ENCODE data around the gene SH2D2A. TPM values are rescaled to one million over a fixed set of nuclear protein-coding genes. Genes with fewer than 3 reads are reported as not detected.

Gene SH2D2A
- polyA plus RNA-seq, 2 donors, result 0.90 to 1.00 TPM

DNA sequence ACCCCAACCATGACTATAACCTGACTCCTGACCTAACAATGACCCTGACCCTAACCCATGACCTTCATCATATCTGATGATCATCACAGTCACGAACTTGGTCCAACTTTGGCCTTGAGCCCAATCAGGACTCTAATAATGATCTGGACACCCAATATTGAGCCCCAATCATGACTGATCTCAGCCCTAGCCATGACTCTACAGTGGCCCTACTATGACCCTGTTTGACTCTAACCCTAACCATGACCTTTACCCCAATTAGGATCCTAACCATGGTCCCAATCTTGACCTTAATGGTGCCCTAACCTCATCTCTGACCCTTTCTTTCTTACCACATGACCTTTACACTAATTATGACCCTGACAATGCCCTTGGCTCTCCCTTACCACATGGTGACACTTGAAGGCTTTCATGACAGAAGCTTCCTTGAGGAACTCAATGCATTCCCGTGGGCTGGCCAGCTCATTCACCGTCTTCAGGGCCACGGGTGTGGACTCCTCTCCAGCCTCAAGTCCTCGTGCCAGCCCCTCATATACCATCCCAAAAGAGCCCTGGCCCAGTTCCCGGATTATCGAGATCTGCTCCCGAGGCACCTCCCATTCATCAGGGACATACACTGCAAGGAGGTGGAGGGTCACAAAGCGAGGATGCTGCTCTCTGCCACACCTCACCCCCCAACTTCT lies 26.1 kb upstream of the SH2D2A start:
- H3K27me3 ChIP-seq (ENCODE audit: control insufficient read depth in 1 of 2, insufficient read depth in 2 of 2, low read length in 2 of 2), result no peaks in the 10 kb centered on the region
- no peak overlapping the region for H3K27ac ChIP-seq (ENCODE audit: low read depth in 2 of 2, low read length in 1 of 2)
- 80% methylated on average over 9 of the region's 9 CpGs for WGBS, 2 donors
- H3K4me3 ChIP-seq (ENCODE audit: low read depth in 1 of 2, low read length in 2 of 2), result no peak overlapping the region
- peaks cover 5 to 8% of the 10 kb centered on the region in 2 donors for H3K4me1 ChIP-seq (ENCODE audit: control insufficient read depth in 2 of 2, insufficient read depth in 2 of 2, low read length in 1 of 2)
- no peaks in the 10 kb centered on the region for H3K36me3 ChIP-seq (ENCODE audit: control insufficient read depth in 2 of 2, insufficient read depth in 2 of 2, low read length in 1 of 2)
- H3K9me3 ChIP-seq (ENCODE audit: control insufficient read depth in 2 of 2, insufficient read depth in 1 of 2, low read depth in 1 of 2, low read length in 1 of 2), result no peaks in the 10 kb centered on the region

DNA sequence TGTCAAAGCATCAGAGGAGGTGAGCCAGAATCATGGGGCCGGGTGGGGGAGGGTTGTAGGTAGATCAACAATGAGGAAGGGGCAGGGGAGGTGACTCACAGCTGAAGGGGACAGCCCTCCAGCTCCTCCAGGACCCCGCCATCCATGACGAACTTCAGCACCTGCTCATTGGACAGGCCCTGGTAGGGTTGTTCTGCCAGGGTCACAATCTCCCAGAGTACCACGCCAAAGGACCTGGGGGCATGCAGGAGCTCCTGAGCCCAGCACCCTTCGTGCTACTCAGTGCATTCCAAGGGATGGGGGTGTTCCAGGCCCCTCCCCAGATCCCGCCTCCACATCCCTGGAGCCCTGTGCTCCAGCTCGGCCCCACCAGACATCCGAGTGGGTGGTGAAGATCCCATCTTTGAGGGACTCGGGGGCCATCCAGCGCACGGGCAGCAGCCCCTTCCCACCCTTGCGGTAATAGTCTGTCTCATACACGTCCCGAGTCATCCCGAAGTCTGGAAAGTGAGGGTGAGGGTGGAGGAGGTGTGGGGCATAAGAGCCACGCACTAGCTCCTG lies 24.7 kb upstream of the SH2D2A start:
- H3K27me3 ChIP-seq (ENCODE audit: control insufficient read depth in 1 of 2, insufficient read depth in 2 of 2, low read length in 2 of 2), result no peaks in the 10 kb centered on the region
- peaks cover 5 to 8% of the 10 kb centered on the region in 2 donors for H3K4me1 ChIP-seq (ENCODE audit: control insufficient read depth in 2 of 2, insufficient read depth in 2 of 2, low read length in 1 of 2)
- no peak overlapping the region for H3K27ac ChIP-seq (ENCODE audit: low read depth in 2 of 2, low read length in 1 of 2)
- H3K36me3 ChIP-seq (ENCODE audit: control insufficient read depth in 2 of 2, insufficient read depth in 2 of 2, low read length in 1 of 2), result no peaks in the 10 kb centered on the region
- H3K9me3 ChIP-seq (ENCODE audit: control insufficient read depth in 2 of 2, insufficient read depth in 1 of 2, low read depth in 1 of 2, low read length in 1 of 2), result no peaks in the 10 kb centered on the region
- no peak overlapping the region for H3K4me3 ChIP-seq (ENCODE audit: low read depth in 1 of 2, low read length in 2 of 2)
- WGBS, 2 donors, result 74 to 78% methylated on average over 15 to 16 of the region's 16 CpGs

DNA sequence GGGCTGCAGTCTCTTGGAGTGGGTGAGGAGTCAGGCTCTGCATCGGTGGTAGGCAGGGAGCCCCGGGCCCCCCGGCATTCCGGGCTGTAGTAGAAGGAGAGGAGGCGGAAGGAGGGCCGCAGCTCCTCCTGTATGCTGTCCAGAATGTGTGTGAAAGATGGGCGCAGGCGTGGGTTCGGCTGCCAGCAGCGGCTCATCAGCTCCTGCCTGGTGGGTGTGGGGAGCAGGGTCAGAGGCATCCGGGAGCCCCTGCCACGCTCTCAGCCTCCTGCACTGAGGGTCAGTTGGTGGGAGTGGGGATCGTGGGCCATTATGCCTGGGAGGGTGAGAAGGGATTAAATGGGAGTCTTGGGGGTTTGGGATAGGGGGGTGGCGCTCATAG lies 24.2 kb upstream of the SH2D2A start:
- no peaks in the 10 kb centered on the region for H3K36me3 ChIP-seq (ENCODE audit: control insufficient read depth in 2 of 2, insufficient read depth in 2 of 2, low read length in 1 of 2)
- H3K4me1 ChIP-seq (ENCODE audit: control insufficient read depth in 2 of 2, insufficient read depth in 2 of 2, low read length in 1 of 2), result peaks cover 5 to 8% of the 10 kb centered on the region in 2 donors
- no peak overlapping the region for H3K27ac ChIP-seq (ENCODE audit: low read depth in 2 of 2, low read length in 1 of 2)
- 60% methylated on average over 14 of the region's 14 CpGs for WGBS, 2 donors
- no peaks in the 10 kb centered on the region for H3K27me3 ChIP-seq (ENCODE audit: control insufficient read depth in 1 of 2, insufficient read depth in 2 of 2, low read length in 2 of 2)
- no peaks in the 10 kb centered on the region for H3K9me3 ChIP-seq (ENCODE audit: control insufficient read depth in 2 of 2, insufficient read depth in 1 of 2, low read depth in 1 of 2, low read length in 1 of 2)
- no peak overlapping the region for H3K4me3 ChIP-seq (ENCODE audit: low read depth in 1 of 2, low read length in 2 of 2)

DNA sequence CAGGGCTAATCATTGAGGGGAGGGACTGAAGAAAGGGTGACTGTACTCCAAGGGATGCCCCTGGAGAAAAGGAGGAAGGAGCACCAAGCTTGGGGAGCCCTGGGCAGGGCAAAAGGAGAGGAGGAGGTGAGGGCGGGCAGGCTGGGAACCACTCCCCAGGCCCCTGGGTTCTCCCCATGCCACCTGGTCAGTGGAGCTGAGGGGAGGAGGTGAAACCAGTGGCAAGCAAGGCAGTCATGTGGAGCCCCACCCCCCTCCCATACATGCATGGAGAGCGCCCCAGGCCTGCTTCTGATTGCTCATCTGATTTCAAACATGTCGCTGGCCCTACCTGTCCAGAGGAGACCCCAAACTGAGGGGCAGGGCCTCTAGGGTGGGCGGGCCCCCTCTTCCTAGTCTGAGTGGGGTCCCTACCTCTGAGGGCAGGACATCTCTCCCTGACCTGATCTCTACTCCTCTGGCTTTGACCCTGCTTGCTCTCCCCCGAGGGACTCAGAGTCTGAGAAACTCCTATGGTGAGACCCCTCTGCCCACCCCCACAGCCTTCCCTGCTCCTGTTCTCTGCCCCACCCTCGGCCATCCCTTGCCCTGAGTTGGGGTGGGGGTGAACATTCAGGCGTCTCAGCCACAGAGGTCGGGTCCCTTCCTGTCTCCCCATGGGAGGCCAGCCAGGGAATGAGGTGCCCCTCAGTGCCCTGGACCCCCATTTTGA lies 23.7 kb upstream of the SH2D2A start:
- Histone ChIP-seq H3K27ac (ENCODE audit: low read depth in 2 of 2, low read length in 1 of 2) (no peak overlapping the region), H3K9me3 (ENCODE audit: control insufficient read depth in 2 of 2, insufficient read depth in 1 of 2, low read depth in 1 of 2, low read length in 1 of 2) (no peaks in the 10 kb centered on the region), H3K27me3 (ENCODE audit: control insufficient read depth in 1 of 2, insufficient read depth in 2 of 2, low read length in 2 of 2) (no peaks in the 10 kb centered on the region), H3K4me1 (ENCODE audit: control insufficient read depth in 2 of 2, insufficient read depth in 2 of 2, low read length in 1 of 2) (peaks cover 5 to 8% of the 10 kb centered on the region in 2 donors), H3K4me3 (ENCODE audit: low read depth in 1 of 2, low read length in 2 of 2) (no peak overlapping the region), H3K36me3 (ENCODE audit: control insufficient read depth in 2 of 2, insufficient read depth in 2 of 2, low read length in 1 of 2) (no peaks in the 10 kb centered on the region)
- WGBS, 2 donors, result 51 to 52% methylated on average over 7 to 8 of the region's 8 CpGs

DNA sequence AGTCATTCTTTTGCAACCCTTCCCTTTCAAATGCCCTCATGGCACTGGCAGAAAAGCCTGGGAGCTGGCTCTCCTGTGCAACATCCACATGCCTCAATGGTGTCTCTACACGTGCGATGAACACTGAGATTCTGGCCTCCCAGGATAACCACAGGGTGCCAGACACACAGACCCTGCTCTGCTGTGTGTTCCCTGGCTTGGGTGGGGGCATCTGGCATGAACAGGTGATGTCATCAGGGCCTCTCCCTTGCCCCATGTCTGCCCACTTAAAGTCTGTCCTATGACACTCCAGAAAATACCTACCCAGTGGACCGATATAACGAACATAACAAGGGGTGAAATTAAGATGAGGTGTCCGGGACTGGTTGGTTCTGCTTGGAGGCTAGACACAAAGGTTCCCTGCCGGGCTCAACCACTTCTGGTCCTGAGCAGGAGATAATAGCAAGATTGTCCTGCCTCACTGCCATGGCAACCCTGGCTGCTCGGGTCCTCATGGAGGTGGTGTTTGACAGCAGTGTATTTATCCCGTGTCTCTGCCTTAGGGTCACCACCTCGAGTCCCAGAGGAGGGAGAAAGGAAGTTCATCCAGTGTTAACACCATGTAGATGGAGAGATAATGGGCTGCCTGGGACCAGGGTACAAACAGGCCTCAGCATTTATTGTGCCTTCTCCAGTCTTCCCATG lies 22.9 kb upstream of the SH2D2A start:
- 37 to 38% methylated on average over 9 of the region's 9 CpGs for WGBS, 2 donors
- Histone ChIP-seq H3K36me3 (ENCODE audit: control insufficient read depth in 2 of 2, insufficient read depth in 2 of 2, low read length in 1 of 2) (no peaks in the 10 kb centered on the region), H3K4me3 (ENCODE audit: low read depth in 1 of 2, low read length in 2 of 2) (no peak overlapping the region), H3K4me1 (ENCODE audit: control insufficient read depth in 2 of 2, insufficient read depth in 2 of 2, low read length in 1 of 2) (peaks cover 0 to 3% of the 10 kb centered on the region in 2 donors), H3K27me3 (ENCODE audit: control insufficient read depth in 1 of 2, insufficient read depth in 2 of 2, low read length in 2 of 2) (no peaks in the 10 kb centered on the region), H3K9me3 (ENCODE audit: control insufficient read depth in 2 of 2, insufficient read depth in 1 of 2, low read depth in 1 of 2, low read length in 1 of 2) (no peaks in the 10 kb centered on the region), H3K27ac (ENCODE audit: low read depth in 2 of 2, low read length in 1 of 2) (no peak overlapping the region)

DNA sequence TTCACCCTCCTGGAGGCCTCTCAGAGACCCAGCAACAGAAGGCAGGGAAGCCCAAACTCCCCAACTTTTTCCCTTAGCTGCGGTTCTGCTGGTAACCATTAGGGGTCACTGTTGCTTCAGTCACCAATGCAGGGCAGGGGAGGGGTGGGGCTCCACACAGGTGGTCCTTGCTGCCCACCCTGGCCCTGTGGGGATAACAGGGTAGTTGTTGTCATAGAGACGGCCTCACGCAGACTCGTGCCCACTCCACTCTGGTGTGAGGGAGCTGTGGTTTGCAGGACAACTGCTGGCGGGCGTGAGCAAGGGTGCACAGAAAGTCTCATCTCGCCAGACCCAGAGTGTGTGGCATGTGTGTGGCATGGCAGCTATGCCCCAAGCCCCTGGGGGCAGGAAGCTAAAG lies 22.3 kb upstream of the SH2D2A start:
- WGBS, 2 donors, result 29 to 32% methylated on average over 7 of the region's 7 CpGs
- Histone ChIP-seq H3K27me3 (ENCODE audit: control insufficient read depth in 1 of 2, insufficient read depth in 2 of 2, low read length in 2 of 2) (no peaks in the 10 kb centered on the region), H3K4me3 (ENCODE audit: low read depth in 1 of 2, low read length in 2 of 2) (no peak overlapping the region), H3K27ac (ENCODE audit: low read depth in 2 of 2, low read length in 1 of 2) (no peak overlapping the region), H3K9me3 (ENCODE audit: control insufficient read depth in 2 of 2, insufficient read depth in 1 of 2, low read depth in 1 of 2, low read length in 1 of 2) (no peaks in the 10 kb centered on the region), H3K36me3 (ENCODE audit: control insufficient read depth in 2 of 2, insufficient read depth in 2 of 2, low read length in 1 of 2) (no peaks in the 10 kb centered on the region), H3K4me1 (ENCODE audit: control insufficient read depth in 2 of 2, insufficient read depth in 2 of 2, low read length in 1 of 2) (peaks cover 0 to 3% of the 10 kb centered on the region in 2 donors)

DNA sequence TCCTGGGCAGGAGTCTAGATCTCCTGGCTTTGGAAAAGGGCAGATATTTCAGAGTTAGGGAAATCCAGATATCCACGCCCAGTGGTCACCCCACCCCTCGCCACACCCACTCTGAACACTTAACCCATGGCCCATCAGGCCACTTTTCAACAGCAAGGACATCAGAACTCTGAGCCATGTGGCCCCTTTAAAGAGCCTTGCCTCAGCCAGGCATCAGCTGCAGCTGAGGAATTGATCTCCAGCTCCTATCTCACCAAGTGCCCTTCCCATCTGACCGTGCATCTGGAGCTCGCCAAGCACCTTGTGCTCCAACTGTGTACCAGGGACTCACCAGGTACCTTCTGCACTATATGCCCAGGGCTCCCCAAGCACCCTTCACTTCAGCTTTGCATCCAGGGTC lies 20.2 kb upstream of the SH2D2A start:
- WGBS, 2 donors, result 59 to 79% methylated on average over 4 of the region's 4 CpGs
- Histone ChIP-seq H3K4me3 (ENCODE audit: low read depth in 1 of 2, low read length in 2 of 2) (no peak overlapping the region), H3K9me3 (ENCODE audit: control insufficient read depth in 2 of 2, insufficient read depth in 1 of 2, low read depth in 1 of 2, low read length in 1 of 2) (no peaks in the 10 kb centered on the region), H3K27ac (ENCODE audit: low read depth in 2 of 2, low read length in 1 of 2) (no peak overlapping the region), H3K4me1 (ENCODE audit: control insufficient read depth in 2 of 2, insufficient read depth in 2 of 2, low read length in 1 of 2) (peaks cover 0 to 3% of the 10 kb centered on the region in 2 donors), H3K27me3 (ENCODE audit: control insufficient read depth in 1 of 2, insufficient read depth in 2 of 2, low read length in 2 of 2) (no peaks in the 10 kb centered on the region), H3K36me3 (ENCODE audit: control insufficient read depth in 2 of 2, insufficient read depth in 2 of 2, low read length in 1 of 2) (no peaks in the 10 kb centered on the region)

DNA sequence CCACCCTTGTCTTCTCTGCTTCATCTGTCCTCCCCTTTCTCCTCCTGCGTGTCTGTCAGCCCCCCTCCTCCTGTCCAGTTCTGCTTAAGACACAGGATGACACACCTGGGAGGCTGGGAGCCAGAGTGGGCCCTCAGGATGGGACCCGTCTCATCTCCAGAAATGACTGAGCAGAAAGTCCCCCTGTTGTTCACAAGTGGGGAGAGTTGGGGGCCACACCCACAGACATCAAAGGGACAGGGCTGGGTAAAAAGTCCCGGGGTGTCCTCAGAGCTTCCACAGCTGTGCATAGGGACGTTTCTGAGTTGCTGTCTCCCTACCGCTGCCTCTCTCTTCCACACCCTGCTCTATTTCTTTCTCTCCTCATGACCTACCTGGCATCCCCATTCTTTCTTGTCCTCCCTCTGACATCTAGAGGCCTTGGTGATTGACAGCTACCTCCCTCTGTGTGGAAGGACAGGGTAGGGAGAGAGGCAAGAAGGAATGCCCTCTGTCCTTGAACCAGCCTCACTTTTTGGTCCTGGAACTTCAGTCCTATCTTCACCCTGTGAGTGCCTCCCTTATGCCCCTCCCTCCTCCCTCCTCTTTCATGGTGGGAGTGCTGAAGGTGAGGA lies 19.5 kb upstream of the SH2D2A start:
- Histone ChIP-seq H3K4me3 (ENCODE audit: low read depth in 1 of 2, low read length in 2 of 2) (no peak overlapping the region), H3K27ac (ENCODE audit: low read depth in 2 of 2, low read length in 1 of 2) (no peak overlapping the region), H3K4me1 (ENCODE audit: control insufficient read depth in 2 of 2, insufficient read depth in 2 of 2, low read length in 1 of 2) (peaks cover 0 to 3% of the 10 kb centered on the region in 2 donors), H3K36me3 (ENCODE audit: control insufficient read depth in 2 of 2, insufficient read depth in 2 of 2, low read length in 1 of 2) (no peaks in the 10 kb centered on the region), H3K27me3 (ENCODE audit: control insufficient read depth in 1 of 2, insufficient read depth in 2 of 2, low read length in 2 of 2) (no peaks in the 10 kb centered on the region), H3K9me3 (ENCODE audit: control insufficient read depth in 2 of 2, insufficient read depth in 1 of 2, low read depth in 1 of 2, low read length in 1 of 2) (no peaks in the 10 kb centered on the region)
- 41 to 51% methylated on average over 4 to 5 of the region's 5 CpGs for WGBS, 2 donors

DNA sequence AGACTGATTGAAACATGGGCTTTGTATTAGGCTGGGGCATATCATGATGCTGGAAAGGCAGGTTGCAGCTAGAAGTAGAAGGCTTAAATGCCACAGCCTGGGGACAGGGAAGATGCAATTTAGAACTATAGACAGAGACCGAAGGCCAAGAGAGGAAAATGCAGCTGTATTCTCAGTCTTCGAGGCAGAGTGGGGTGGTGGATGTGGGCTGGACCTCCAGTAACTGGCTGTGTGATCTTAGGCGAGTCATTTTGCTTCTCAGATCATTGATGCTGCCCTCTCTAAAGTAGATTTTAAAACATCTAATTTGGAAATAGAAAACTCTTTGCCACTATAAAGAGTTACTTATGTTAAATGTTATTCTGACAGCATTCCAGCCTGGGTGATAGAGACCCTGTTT lies 17.7 kb upstream of the SH2D2A start:
- Histone ChIP-seq H3K27me3 (ENCODE audit: control insufficient read depth in 1 of 2, insufficient read depth in 2 of 2, low read length in 2 of 2) (no peaks in the 10 kb centered on the region), H3K4me1 (ENCODE audit: control insufficient read depth in 2 of 2, insufficient read depth in 2 of 2, low read length in 1 of 2) (peaks cover 0 to 3% of the 10 kb centered on the region in 2 donors), H3K36me3 (ENCODE audit: control insufficient read depth in 2 of 2, insufficient read depth in 2 of 2, low read length in 1 of 2) (no peaks in the 10 kb centered on the region), H3K4me3 (ENCODE audit: low read depth in 1 of 2, low read length in 2 of 2) (no peak overlapping the region), H3K9me3 (ENCODE audit: control insufficient read depth in 2 of 2, insufficient read depth in 1 of 2, low read depth in 1 of 2, low read length in 1 of 2) (no peaks in the 10 kb centered on the region), H3K27ac (ENCODE audit: low read depth in 2 of 2, low read length in 1 of 2) (no peak overlapping the region)
- WGBS, 2 donors, result 68 to 73% methylated on average over 3 of the region's 3 CpGs

Data from esophagus (tissue), 2 donors.